Measurements from ENCODE around the gene SCGB1D4.

DNA sequence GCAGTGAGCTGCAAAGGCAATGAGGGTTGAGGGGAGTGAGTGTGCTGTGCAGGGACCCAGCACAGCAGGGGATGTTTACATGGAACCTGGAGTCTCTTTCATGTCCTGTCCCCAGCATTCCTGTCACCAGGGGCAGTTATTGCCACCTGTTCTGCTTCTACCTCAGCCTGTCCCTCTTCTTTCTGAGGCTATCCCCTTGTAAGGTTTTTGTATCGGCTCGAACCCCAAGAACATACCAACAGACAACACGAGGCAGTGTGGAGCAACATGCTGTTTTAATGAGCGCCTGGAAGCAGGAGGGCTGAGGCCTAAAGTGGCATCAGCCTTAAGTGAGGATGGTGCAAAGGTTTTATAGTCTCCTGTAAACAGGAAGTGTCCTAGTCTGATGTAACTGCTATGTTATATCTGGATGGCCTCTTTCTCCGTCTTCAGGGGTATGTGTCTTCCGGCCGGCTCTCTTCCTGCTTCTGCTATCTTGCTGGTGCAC lies 25.0 kb downstream of the SCGB1D4 start:
- TF ChIP-seq, protein P1, sequence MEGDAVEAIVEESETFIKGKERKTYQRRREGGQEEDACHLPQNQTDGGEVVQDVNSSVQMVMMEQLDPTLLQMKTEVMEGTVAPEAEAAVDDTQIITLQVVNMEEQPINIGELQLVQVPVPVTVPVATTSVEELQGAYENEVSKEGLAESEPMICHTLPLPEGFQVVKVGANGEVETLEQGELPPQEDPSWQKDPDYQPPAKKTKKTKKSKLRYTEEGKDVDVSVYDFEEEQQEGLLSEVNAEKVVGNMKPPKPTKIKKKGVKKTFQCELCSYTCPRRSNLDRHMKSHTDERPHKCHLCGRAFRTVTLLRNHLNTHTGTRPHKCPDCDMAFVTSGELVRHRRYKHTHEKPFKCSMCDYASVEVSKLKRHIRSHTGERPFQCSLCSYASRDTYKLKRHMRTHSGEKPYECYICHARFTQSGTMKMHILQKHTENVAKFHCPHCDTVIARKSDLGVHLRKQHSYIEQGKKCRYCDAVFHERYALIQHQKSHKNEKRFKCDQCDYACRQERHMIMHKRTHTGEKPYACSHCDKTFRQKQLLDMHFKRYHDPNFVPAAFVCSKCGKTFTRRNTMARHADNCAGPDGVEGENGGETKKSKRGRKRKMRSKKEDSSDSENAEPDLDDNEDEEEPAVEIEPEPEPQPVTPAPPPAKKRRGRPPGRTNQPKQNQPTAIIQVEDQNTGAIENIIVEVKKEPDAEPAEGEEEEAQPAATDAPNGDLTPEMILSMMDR (IDR thresholded peaks at IDR 0.05; ENCODE audit: poor library complexity, severe bottlenecking) = no peak
- no peak for TF ChIP-seq POLR2AphosphoS5 (IDR thresholded peaks at IDR 0.05)
- TF ChIP-seq EZH2 (IDR thresholded peaks at IDR 0.05; ENCODE audit: borderline replicate concordance, insufficient read depth, low read length, poor library complexity, severe bottlenecking) = no peak
- TF ChIP-seq REST (IDR thresholded peaks at IDR 0.05; ENCODE audit: borderline replicate concordance) = no peak

Data from neural cell (in vitro differentiated cells).